Measurements from ENCODE around the gene STAT3. TPM values are rescaled to one million over a fixed set of nuclear protein-coding genes. Genes with fewer than 3 reads are reported as not detected.
A peak's percentile ranks its signal among the peaks of the same experiment; 100 is the strongest.

Gene STAT3
- total and polyA plus RNA-seq, 2 donors (not counting 1 experiment from before 2014, with no cell fraction given), result 50.1 to 140 TPM

GRCh38 chr17:42405963-42406495 lies 17.8 kb upstream of the STAT3 start:
- H3K4me3 ChIP-seq (ENCODE audit: control extremely low read depth in 1 of 5, extremely low read depth in 1 of 5, insufficient read depth in 1 of 5, low read depth in 2 of 5, low read length in 4 of 5), result no peak overlapping the region
- H3K9me3 ChIP-seq (ENCODE audit: control extremely low read depth in 1 of 3, control insufficient read depth in 2 of 3, insufficient read depth in 1 of 3, low read length in 2 of 3), result no peaks in the 10 kb centered on the region
- DNase-seq, result peak; percentile 86
- peak overlapping the region; percentile 13 for H3K4me2 ChIP-seq (replicated peaks; ENCODE audit: low read depth, low read length, poor library complexity, severe bottlenecking)
- ATAC-seq (ENCODE audit: low read depth), result peak; percentile 79
- no peak overlapping the region for H2AFZ ChIP-seq (ENCODE audit: insufficient read depth, low read depth, low read length, poor library complexity, severe bottlenecking)
- H3K4me1 ChIP-seq (ENCODE audit: control insufficient read depth in 2 of 2, insufficient read depth in 2 of 2, low read length in 2 of 2), result peaks cover 2 to 16% of the 10 kb centered on the region in 2 donors
- intact Hi-C loops (cut with micrococcal nuclease), result loop anchor here (1.0 to 5.0 kb wide), 4 partner anchors 84 to 183 kb away; no protein-coding TSS in a partner anchor
- WGBS (ENCODE audit: insufficient coverage), result 72% methylated on average over 12 of the region's 26 CpGs
- H3K79me2 ChIP-seq (ENCODE audit: control insufficient read depth, insufficient read depth, low read length), result no peaks in the 10 kb centered on the region
- Mint-ChIP-seq H3K4me1 (peaks cover 13% of the 10 kb centered on the region), H3K27ac (peak overlapping the region; percentile 27), H3K9me3 (ENCODE audit: insufficient read depth) (no peaks in the 10 kb centered on the region), H3K27me3 (peaks cover 5% of the 10 kb centered on the region), H3K4me3 (no peak overlapping the region)
- ChIA-PET CTCF (interaction anchor here (0.7 to 10.7 kb wide), 55 partner anchors 8 to 442 kb away, joined by 3 to 546 read pairs (median 4); partner anchors contain the start of genes CAVIN1, KCNH4, RETREG3 and STAT3), POLR2A (interaction anchor here (0.6 to 1.5 kb wide), 8 partner anchors 17 to 541 kb away, joined by 3 to 9 read pairs (median 5); partner anchors contain the start of genes CNP, KLHL11 and STAT3)
- no peaks in the 10 kb centered on the region for H3K36me3 ChIP-seq (replicated peaks in 1 of 2; ENCODE audit: control extremely low read depth in 1 of 2, control insufficient read depth in 1 of 2, extremely low read depth in 1 of 2, insufficient read depth in 2 of 2, low read length in 1 of 2)
- no peak overlapping the region for H3K9ac ChIP-seq (ENCODE audit: low read length)
- no peak for TF ChIP-seq EZH2 (IDR thresholded peaks at IDR 0.05; ENCODE audit: borderline replicate concordance, insufficient read depth, low read depth, low read length, poor library complexity, severe bottlenecking)
- peak; percentile 89 for TF ChIP-seq CTCF (IDR thresholded peaks at IDR 0.05)
- H4K20me1 ChIP-seq (ENCODE audit: control insufficient read depth, insufficient read depth, low read length, poor library complexity, severe bottlenecking), result no peaks in the 10 kb centered on the region
- H3K27me3 ChIP-seq (replicated peaks in 1 of 4; ENCODE audit: control extremely low read depth in 1 of 4, control insufficient read depth in 3 of 4, insufficient read depth in 4 of 4, low read length in 3 of 4), result peaks cover 0 to 10% (median 2%) of the 10 kb centered on the region in 4 experiments
- no peak overlapping the region for H3K27ac ChIP-seq (ENCODE audit: low read length in 2 of 2)

- intact Hi-C loops (cut with micrococcal nuclease), result loop anchor here (5.0 kb wide), 1 partner anchor 112 kb away; no protein-coding TSS in a partner anchor
- Histone ChIP-seq H3K9ac (ENCODE audit: low read length) (no peak overlapping the region), H3K27me3 (replicated peaks in 1 of 4; ENCODE audit: control extremely low read depth in 1 of 4, control insufficient read depth in 3 of 4, insufficient read depth in 4 of 4, low read length in 3 of 4) (peaks cover 0 to 10% (median 2%) of the 10 kb centered on the region in 4 experiments), H3K9me3 (ENCODE audit: control extremely low read depth in 1 of 3, control insufficient read depth in 2 of 3, insufficient read depth in 1 of 3, low read length in 2 of 3) (no peaks in the 10 kb centered on the region), H4K20me1 (ENCODE audit: control insufficient read depth, insufficient read depth, low read length, poor library complexity, severe bottlenecking) (no peaks in the 10 kb centered on the region), H3K36me3 (replicated peaks in 1 of 2; ENCODE audit: control extremely low read depth in 1 of 2, control insufficient read depth in 1 of 2, extremely low read depth in 1 of 2, insufficient read depth in 2 of 2, low read length in 1 of 2) (no peaks in the 10 kb centered on the region), H3K4me1 (ENCODE audit: control insufficient read depth in 2 of 2, insufficient read depth in 2 of 2, low read length in 2 of 2) (peaks cover 2 to 16% of the 10 kb centered on the region in 2 donors), H2AFZ (ENCODE audit: insufficient read depth, low read depth, low read length, poor library complexity, severe bottlenecking) (no peak overlapping the region), H3K79me2 (ENCODE audit: control insufficient read depth, insufficient read depth, low read length) (no peaks in the 10 kb centered on the region), H3K4me3 (ENCODE audit: control extremely low read depth in 1 of 5, extremely low read depth in 1 of 5, insufficient read depth in 1 of 5, low read depth in 2 of 5, low read length in 4 of 5) (no peak overlapping the region), H3K27ac (ENCODE audit: low read length in 2 of 2) (no peak overlapping the region), H3K4me2 (replicated peaks; ENCODE audit: low read depth, low read length, poor library complexity, severe bottlenecking) (no peak overlapping the region)
- peaks cover under 1% of the 10 kb centered on the region for H3K27me3 Mint-ChIP-seq
- ATAC-seq (ENCODE audit: low read depth) (no peak), DNase-seq (no peak)
- no peak overlapping the region for H3K4me3 Mint-ChIP-seq
- POLR2A ChIA-PET, result interaction anchor here (1.5 kb wide), 1 partner anchor 94 kb away, joined by 4 read pairs; no protein-coding TSS in a partner anchor
- 97% methylated on average over 33 of the region's 35 CpGs for WGBS (ENCODE audit: insufficient coverage)
- peak overlapping the region; percentile 10 for H3K27ac Mint-ChIP-seq
- CTCF ChIA-PET, result interaction anchor here (0.9 to 10.7 kb wide), 15 partner anchors 10 to 276 kb away, joined by 3 to 546 read pairs (median 4); partner anchors contain the start of gene STAT3
- H3K9me3 Mint-ChIP-seq (ENCODE audit: insufficient read depth), result no peaks in the 10 kb centered on the region
- peaks cover 13% of the 10 kb centered on the region for H3K4me1 Mint-ChIP-seq
- TF ChIP-seq EZH2 (IDR thresholded peaks at IDR 0.05; ENCODE audit: borderline replicate concordance, insufficient read depth, low read depth, low read length, poor library complexity, severe bottlenecking) (no peak), CTCF (IDR thresholded peaks at IDR 0.05) (no peak)
Measured at GRCh38 chr17:42405076-42405475, 16.8 kb upstream of the STAT3 start.

Measured in B cell (primary cell).